ENCODE results near the gene MANF.

MANF gene

DNA sequence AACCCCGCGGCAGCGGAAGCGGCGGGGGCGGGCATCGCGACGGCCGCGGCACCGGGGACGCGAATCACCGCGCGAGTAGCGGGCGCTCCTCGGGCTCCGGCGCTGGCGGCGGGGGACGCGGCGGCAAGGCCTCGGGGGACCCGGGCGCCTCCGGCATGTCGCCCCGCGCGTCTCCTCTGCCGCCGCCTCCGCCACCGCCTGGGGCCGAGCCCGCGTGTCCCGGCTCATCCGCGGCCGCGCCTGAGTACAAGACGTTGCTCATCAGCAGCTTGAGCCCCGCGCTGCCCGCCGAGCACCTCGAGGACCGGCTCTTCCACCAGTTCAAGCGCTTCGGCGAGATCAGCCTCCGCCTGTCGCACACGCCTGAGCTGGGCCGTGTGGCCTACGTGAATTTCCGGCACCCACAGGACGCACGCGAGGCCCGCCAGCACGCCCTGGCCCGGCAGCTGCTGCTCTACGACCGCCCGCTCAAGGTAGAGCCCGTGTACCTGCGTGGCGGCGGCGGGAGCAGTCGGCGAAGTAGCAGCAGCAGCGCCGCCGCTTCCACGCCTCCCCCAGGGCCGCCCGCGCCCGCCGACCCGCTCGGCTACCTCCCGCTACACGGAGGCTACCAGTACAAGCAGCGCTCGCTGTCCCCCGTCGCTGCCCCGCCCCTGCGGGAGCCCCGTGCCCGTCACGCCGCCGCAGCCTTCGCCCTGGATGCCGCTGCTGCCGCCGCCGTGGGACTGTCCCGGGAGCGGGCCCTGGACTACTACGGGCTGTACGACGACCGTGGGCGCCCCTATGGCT is 6.7 kb downstream of the MANF start (continued):
- TF ChIP-seq, protein P1, sequence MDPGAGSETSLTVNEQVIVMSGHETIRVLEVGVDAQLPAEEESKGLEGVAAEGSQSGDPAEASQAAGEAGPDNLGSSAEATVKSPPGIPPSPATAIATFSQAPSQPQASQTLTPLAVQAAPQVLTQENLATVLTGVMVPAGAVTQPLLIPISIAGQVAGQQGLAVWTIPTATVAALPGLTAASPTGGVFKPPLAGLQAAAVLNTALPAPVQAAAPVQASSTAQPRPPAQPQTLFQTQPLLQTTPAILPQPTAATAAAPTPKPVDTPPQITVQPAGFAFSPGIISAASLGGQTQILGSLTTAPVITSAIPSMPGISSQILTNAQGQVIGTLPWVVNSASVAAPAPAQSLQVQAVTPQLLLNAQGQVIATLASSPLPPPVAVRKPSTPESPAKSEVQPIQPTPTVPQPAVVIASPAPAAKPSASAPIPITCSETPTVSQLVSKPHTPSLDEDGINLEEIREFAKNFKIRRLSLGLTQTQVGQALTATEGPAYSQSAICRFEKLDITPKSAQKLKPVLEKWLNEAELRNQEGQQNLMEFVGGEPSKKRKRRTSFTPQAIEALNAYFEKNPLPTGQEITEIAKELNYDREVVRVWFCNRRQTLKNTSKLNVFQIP (CRISPR knock-in tag; IDR thresholded peaks at IDR 0.05; ENCODE audit: borderline replicate concordance, low read depth): no peak
- TF ChIP-seq ZC3H10 (CRISPR knock-in tag; IDR thresholded peaks at IDR 0.05) (no peak), ESRRG (CRISPR knock-in tag; IDR thresholded peaks at IDR 0.05) (no peak), ZFP30 (CRISPR knock-in tag; IDR thresholded peaks at IDR 0.05) (no peak; the same call in 1 of the 2 replicates), ZNF70 (CRISPR knock-in tag; IDR thresholded peaks at IDR 0.05) (no peak)

DNA sequence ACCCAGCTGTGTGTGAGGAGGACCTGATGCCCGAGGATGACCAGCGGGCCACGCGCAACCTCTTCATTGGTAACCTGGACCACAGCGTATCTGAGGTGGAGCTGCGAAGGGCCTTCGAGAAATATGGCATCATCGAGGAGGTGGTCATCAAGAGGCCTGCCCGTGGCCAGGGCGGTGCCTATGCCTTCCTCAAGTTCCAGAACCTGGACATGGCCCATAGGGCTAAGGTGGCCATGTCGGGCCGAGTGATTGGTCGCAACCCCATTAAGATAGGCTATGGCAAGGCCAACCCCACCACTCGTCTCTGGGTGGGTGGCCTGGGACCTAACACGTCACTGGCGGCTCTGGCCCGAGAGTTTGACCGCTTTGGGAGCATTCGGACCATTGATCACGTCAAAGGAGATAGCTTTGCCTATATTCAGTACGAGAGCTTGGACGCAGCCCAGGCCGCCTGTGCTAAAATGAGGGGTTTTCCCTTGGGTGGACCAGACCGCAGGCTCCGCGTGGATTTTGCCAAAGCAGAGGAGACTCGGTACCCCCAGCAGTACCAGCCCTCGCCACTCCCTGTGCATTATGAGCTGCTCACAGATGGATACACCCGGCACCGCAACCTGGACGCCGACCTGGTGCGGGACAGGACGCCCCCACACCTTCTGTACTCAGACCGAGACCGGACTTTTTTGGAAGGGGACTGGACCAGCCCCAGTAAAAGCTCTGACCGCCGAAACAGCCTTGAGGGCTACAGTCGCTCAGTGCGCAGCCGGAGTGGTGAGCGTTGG is 7.5 kb downstream of the MANF start:
- ATAC-seq: no peak
- no peak for TF ChIP-seq RARB (CRISPR knock-in tag; IDR thresholded peaks at IDR 0.05)
- TF ChIP-seq OSR1 (CRISPR knock-in tag; IDR thresholded peaks at IDR 0.05): no peak
- TF ChIP-seq, protein P2, sequence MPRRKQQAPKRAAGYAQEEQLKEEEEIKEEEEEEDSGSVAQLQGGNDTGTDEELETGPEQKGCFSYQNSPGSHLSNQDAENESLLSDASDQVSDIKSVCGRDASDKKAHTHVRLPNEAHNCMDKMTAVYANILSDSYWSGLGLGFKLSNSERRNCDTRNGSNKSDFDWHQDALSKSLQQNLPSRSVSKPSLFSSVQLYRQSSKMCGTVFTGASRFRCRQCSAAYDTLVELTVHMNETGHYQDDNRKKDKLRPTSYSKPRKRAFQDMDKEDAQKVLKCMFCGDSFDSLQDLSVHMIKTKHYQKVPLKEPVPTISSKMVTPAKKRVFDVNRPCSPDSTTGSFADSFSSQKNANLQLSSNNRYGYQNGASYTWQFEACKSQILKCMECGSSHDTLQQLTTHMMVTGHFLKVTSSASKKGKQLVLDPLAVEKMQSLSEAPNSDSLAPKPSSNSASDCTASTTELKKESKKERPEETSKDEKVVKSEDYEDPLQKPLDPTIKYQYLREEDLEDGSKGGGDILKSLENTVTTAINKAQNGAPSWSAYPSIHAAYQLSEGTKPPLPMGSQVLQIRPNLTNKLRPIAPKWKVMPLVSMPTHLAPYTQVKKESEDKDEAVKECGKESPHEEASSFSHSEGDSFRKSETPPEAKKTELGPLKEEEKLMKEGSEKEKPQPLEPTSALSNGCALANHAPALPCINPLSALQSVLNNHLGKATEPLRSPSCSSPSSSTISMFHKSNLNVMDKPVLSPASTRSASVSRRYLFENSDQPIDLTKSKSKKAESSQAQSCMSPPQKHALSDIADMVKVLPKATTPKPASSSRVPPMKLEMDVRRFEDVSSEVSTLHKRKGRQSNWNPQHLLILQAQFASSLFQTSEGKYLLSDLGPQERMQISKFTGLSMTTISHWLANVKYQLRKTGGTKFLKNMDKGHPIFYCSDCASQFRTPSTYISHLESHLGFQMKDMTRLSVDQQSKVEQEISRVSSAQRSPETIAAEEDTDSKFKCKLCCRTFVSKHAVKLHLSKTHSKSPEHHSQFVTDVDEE (CRISPR knock-in tag; IDR thresholded peaks at IDR 0.05): no peak
- no peak for TF ChIP-seq ZNF70 (CRISPR knock-in tag; IDR thresholded peaks at IDR 0.05)
- TF ChIP-seq ZNF8 (CRISPR knock-in tag; IDR thresholded peaks at IDR 0.05): no peak
- TF ChIP-seq ISL1 (CRISPR knock-in tag; IDR thresholded peaks at IDR 0.05): no peak
- TF ChIP-seq ESRRG (CRISPR knock-in tag; IDR thresholded peaks at IDR 0.05): no peak
- no peak for TF ChIP-seq TCF4 (CRISPR knock-in tag; IDR thresholded peaks at IDR 0.05; ENCODE audit: borderline replicate concordance)
- no peak for TF ChIP-seq SNAI2 (CRISPR knock-in tag; IDR thresholded peaks at IDR 0.05)
- no peak for TF ChIP-seq ZC3H10 (CRISPR knock-in tag; IDR thresholded peaks at IDR 0.05)
- no peak for TF ChIP-seq ZNF565 (CRISPR knock-in tag; conservative IDR thresholded peaks at IDR 0.05; ENCODE audit: low read depth)
- TF ChIP-seq, protein P3, sequence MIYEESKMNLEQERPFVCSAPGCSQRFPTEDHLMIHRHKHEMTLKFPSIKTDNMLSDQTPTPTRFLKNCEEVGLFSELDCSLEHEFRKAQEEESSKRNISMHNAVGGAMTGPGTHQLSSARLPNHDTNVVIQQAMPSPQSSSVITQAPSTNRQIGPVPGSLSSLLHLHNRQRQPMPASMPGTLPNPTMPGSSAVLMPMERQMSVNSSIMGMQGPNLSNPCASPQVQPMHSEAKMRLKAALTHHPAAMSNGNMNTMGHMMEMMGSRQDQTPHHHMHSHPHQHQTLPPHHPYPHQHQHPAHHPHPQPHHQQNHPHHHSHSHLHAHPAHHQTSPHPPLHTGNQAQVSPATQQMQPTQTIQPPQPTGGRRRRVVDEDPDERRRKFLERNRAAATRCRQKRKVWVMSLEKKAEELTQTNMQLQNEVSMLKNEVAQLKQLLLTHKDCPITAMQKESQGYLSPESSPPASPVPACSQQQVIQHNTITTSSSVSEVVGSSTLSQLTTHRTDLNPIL (CRISPR knock-in tag; IDR thresholded peaks at IDR 0.05; ENCODE audit: low read depth): no peak
- no peak for TF ChIP-seq PPARA (CRISPR knock-in tag; IDR thresholded peaks at IDR 0.05; ENCODE audit: borderline replicate concordance)
- no peak for TF ChIP-seq GLIS3 (CRISPR knock-in tag; IDR thresholded peaks at IDR 0.05)
- no peak for TF ChIP-seq BACH2 (CRISPR knock-in tag; IDR thresholded peaks at IDR 0.05; ENCODE audit: borderline replicate concordance)
- no peak for TF ChIP-seq ZFP30 (CRISPR knock-in tag; IDR thresholded peaks at IDR 0.05)
- TF ChIP-seq ARNTL (CRISPR knock-in tag; IDR thresholded peaks at IDR 0.05; ENCODE audit: borderline replicate concordance, low read depth): no peak
- no peak for TF ChIP-seq CSDC2 (CRISPR knock-in tag; IDR thresholded peaks at IDR 0.05)
- no peak for TF ChIP-seq CSRNP3 (CRISPR knock-in tag; IDR thresholded peaks at IDR 0.05)
- TF ChIP-seq, protein P1 (CRISPR knock-in tag; IDR thresholded peaks at IDR 0.05; ENCODE audit: borderline replicate concordance, low read depth): no peak

Data from SK-N-SH treated with all-trans-retinoic acid at 6 μM for 48 hours (cell line).